HEK293T (cell line): ENCODE measurements around the gene EML4.

Experiments
- ELF4 ChIP-seq: fragments of 450-650 bp; IDR thresholded peaks from 2 replicates; pipeline ENCODE4 v1.6.1; 2017; ENCODE audit warnings: antibody characterized with exemption
- FOXA1 ChIP-seq: fragments of 450-650 bp; IDR thresholded peaks from 2 replicates; pipeline ENCODE4 v1.6.1; 2016; ENCODE audit warnings: mild to moderate bottlenecking
- FOXM1 ChIP-seq: fragments of 450-650 bp; IDR thresholded peaks from 2 replicates; pipeline ENCODE4 v1.6.1; 2017; ENCODE audit warnings: mild to moderate bottlenecking, borderline replicate concordance
- NFRKB ChIP-seq: fragments of 450-650 bp; IDR thresholded peaks from 2 replicates; pipeline ENCODE4 v1.6.1; 2016; ENCODE audit warnings: mild to moderate bottlenecking, moderate library complexity

- TF ChIP-seq FOXM1, result no peak
- TF ChIP-seq ELF4, result no peak
- no peak for TF ChIP-seq NFRKB
- TF ChIP-seq FOXA1, result no peak
These were observed 17.2 kb downstream of the EML4 start for GRCh38 chr2:42186366-42186765.
